ENCODE measurements around the gene C22orf31. TPM values are rescaled to one million over a fixed set of nuclear protein-coding genes. Genes with fewer than 3 reads are reported as not detected.

C22orf31 gene
- total RNA-seq, 1 donor from 2014 or later = 0.45 TPM

- Mint-ChIP-seq H3K27ac (peak overlapping the region; percentile 87), H3K4me1 (peaks cover 49% of the 10 kb centered on the region), H3K4me3 (no peak overlapping the region), H3K9me3 (no peaks in the 10 kb centered on the region), H3K36me3 (no peaks in the 10 kb centered on the region), H3K27me3 (ENCODE audit: low read depth) (no peaks in the 10 kb centered on the region)
- DNase-seq (ENCODE audit: low spot score in 2 of 2, unreplicated experiment in 2 of 2) = no peak
- TF ChIP-seq CTCF (IDR thresholded peaks at IDR 0.05; ENCODE audit: unreplicated experiment) = no peak
Observed at GRCh38 chr22:29078036-29078868, 16.6 kb upstream of the C22orf31 start.

- peaks cover 10% of the 10 kb centered on the region for H3K27me3 Mint-ChIP-seq (ENCODE audit: low read depth)
- no peaks in the 10 kb centered on the region for H3K9me3 Mint-ChIP-seq
- H3K4me1 Mint-ChIP-seq = peaks cover 37% of the 10 kb centered on the region
- peak overlapping the region; percentile 84 for H3K4me3 Mint-ChIP-seq
- H3K27ac Mint-ChIP-seq = no peak overlapping the region
- no peaks in the 10 kb centered on the region for H3K36me3 Mint-ChIP-seq
- no peak for DNase-seq (ENCODE audit: low spot score in 2 of 2, unreplicated experiment in 2 of 2)
- TF ChIP-seq CTCF (IDR thresholded peaks at IDR 0.05; ENCODE audit: unreplicated experiment) = no peak
Observed at GRCh38 chr22:29074276-29074772, 12.7 kb upstream of the C22orf31 start.

GRCh38 chr22:29073618-29074275, 12.1 kb upstream of the C22orf31 start:
- Mint-ChIP-seq H3K9me3 (no peaks in the 10 kb centered on the region), H3K27ac (no peak overlapping the region), H3K27me3 (ENCODE audit: low read depth) (peaks cover 10% of the 10 kb centered on the region), H3K36me3 (no peaks in the 10 kb centered on the region), H3K4me1 (peaks cover 32% of the 10 kb centered on the region), H3K4me3 (peak overlapping the region; percentile 84)
- peak; percentile 40 to 71 for DNase-seq (ENCODE audit: low spot score in 2 of 2, unreplicated experiment in 2 of 2)
- TF ChIP-seq CTCF (IDR thresholded peaks at IDR 0.05; ENCODE audit: unreplicated experiment) = no peak

GRCh38 chr22:29072979-29073617, 11.5 kb upstream of the C22orf31 start, which contains the start of gene KREMEN1:
TSS of gene KREMEN1 (plus strand) at chr22:29073035. CDS start at chr22:29073131, 96 bp downstream.
- Mint-ChIP-seq H3K27me3 (ENCODE audit: low read depth) (peaks cover 10% of the 10 kb centered on the region), H3K4me3 (peak within 1 kb of the TSS; percentile 84), H3K27ac (no peak within 1 kb of the TSS), H3K9me3 (no peaks in the 10 kb centered on the region), H3K36me3 (no peaks in the 10 kb centered on the region), H3K4me1 (peaks cover 27% of the 10 kb centered on the region)
- peak in 1 of 2 experiments; percentile 50 for DNase-seq (ENCODE audit: low spot score in 2 of 2, unreplicated experiment in 2 of 2)
- TF ChIP-seq CTCF (IDR thresholded peaks at IDR 0.05; ENCODE audit: unreplicated experiment) = no peak

GRCh38 chr22:29072193-29072978, 10.8 kb upstream of the C22orf31 start:
- no peak for TF ChIP-seq CTCF (IDR thresholded peaks at IDR 0.05; ENCODE audit: unreplicated experiment)
- Mint-ChIP-seq H3K27ac (no peak overlapping the region), H3K4me1 (peaks cover 27% of the 10 kb centered on the region), H3K4me3 (peak overlapping the region; percentile 69), H3K36me3 (no peaks in the 10 kb centered on the region), H3K9me3 (no peaks in the 10 kb centered on the region), H3K27me3 (ENCODE audit: low read depth) (peaks cover 10% of the 10 kb centered on the region)
- DNase-seq (ENCODE audit: low spot score in 2 of 2, unreplicated experiment in 2 of 2) = peak; percentile 85 to 90
